ENCODE data around the gene PCDHGA6. TPM values are rescaled to one million over a fixed set of nuclear protein-coding genes. Genes with fewer than 3 reads are reported as not detected.

PCDHGA6 gene
- total RNA-seq, 1 experiment from 2014 or later, result 0.12 TPM

GRCh38 chr5:141407790-141408505, 34.3 kb downstream of the PCDHGA6 start, which contains the start of gene PCDHGB6:
PCDHGB6 (plus strand) TSS chr5:141408021; CDS start chr5:141408203, 182 bp downstream.

GRCh38 chr5:141412854-141413539, 39.3 kb downstream of the PCDHGA6 start, which contains the start of gene PCDHGA10:
PCDHGA10 (plus strand) TSS chr5:141412987; CDS start chr5:141413176, 189 bp downstream.

GRCh38 chr5:141417494-141418172, 43.9 kb downstream of the PCDHGA6 start, which contains the start of gene PCDHGB7:
PCDHGB7 (plus strand) TSS chr5:141417677; CDS start chr5:141417860, 183 bp downstream.

GRCh38 chr5:141420855-141421488, 47.3 kb downstream of the PCDHGA6 start, which contains the start of gene PCDHGA11:
PCDHGA11 (plus strand) TSS chr5:141421051; CDS start chr5:141421228, 177 bp downstream.

Other genes starting within 250 kb of the PCDHGA6 start
- gene PCDHB5, start 238.7 kb upstream of the PCDHGA6 start, total RNA-seq (2022; extraction: Qiagen RNA extraction), result 1.1 to 1.6 TPM (median 1.4 TPM) in 5 replicates
- gene PCDHB6, start 223.8 kb upstream of the PCDHGA6 start, total RNA-seq (2022; extraction: Qiagen RNA extraction), result 0.74 to 1.2 TPM (median 0.88 TPM) in 5 replicates
- gene PCDHB7, start 201.2 kb upstream of the PCDHGA6 start, total RNA-seq (2022; extraction: Qiagen RNA extraction), result 0.02 TPM in 1 of 5 replicates, not detected in the others
- 0.15 to 0.41 TPM (median 0.29 TPM) in 5 replicates for gene PCDHB8, start 196.1 kb upstream of the PCDHGA6 start, total RNA-seq (2022; extraction: Qiagen RNA extraction)
- gene PCDHB16, start 191.5 kb upstream of the PCDHGA6 start, total RNA-seq (2022; extraction: Qiagen RNA extraction), result 0.05 to 0.15 TPM (median 0.09 TPM) in 5 replicates
- 0.02 to 0.07 TPM in 2 of 5 replicates, not detected in the others for gene PCDHB9, start 186.7 kb upstream of the PCDHGA6 start, total RNA-seq (2022; extraction: Qiagen RNA extraction)
- gene PCDHB10, start 181.5 kb upstream of the PCDHGA6 start, total RNA-seq (2022; extraction: Qiagen RNA extraction), result 0.06 to 0.08 TPM (median 0.07 TPM) in 3 of 5 replicates, not detected in the others
- 0.07 to 0.08 TPM (median 0.07 TPM) in 4 of 5 replicates, not detected in the other for gene PCDHB11, start 174.3 kb upstream of the PCDHGA6 start, total RNA-seq (2022; extraction: Qiagen RNA extraction)
- gene PCDHB12, start 165.2 kb upstream of the PCDHGA6 start, total RNA-seq (2022; extraction: Qiagen RNA extraction), result 0.03 to 0.05 TPM in 2 of 5 replicates, not detected in the others
- gene PCDHB13, start 160.0 kb upstream of the PCDHGA6 start, total RNA-seq (2022; extraction: Qiagen RNA extraction), result 0.04 to 0.09 TPM (median 0.07 TPM) in 5 replicates
- 0.01 to 0.09 TPM (median 0.06 TPM) in 5 replicates for gene PCDHB14, start 150.5 kb upstream of the PCDHGA6 start, total RNA-seq (2022; extraction: Qiagen RNA extraction)
- 0.05 to 0.16 TPM (median 0.05 TPM) in 5 replicates for gene PCDHB15, start 128.5 kb upstream of the PCDHGA6 start, total RNA-seq (2022; extraction: Qiagen RNA extraction)
- not detected in 5 replicates for gene SLC25A2, start 69.8 kb upstream of the PCDHGA6 start, total RNA-seq (2022; extraction: Qiagen RNA extraction)
- 61.8 to 74.9 TPM (median 70.3 TPM) in 5 replicates for gene TAF7, start 53.1 kb upstream of the PCDHGA6 start, total RNA-seq (2022; extraction: Qiagen RNA extraction)
- 0.22 to 0.32 TPM (median 0.26 TPM) in 5 replicates for gene PCDHGA1, start 43.4 kb upstream of the PCDHGA6 start, total RNA-seq (2022; extraction: Qiagen RNA extraction)
- gene PCDHGA2, start 35.1 kb upstream of the PCDHGA6 start, total RNA-seq (2022; extraction: Qiagen RNA extraction), result 0.46 to 0.83 TPM (median 0.69 TPM) in 5 replicates
- 0.02 to 0.05 TPM (median 0.03 TPM) in 4 of 5 replicates, not detected in the other for gene PCDHGA3, start 30.1 kb upstream of the PCDHGA6 start, total RNA-seq (2022; extraction: Qiagen RNA extraction)
- 1.5 to 2.2 TPM (median 1.8 TPM) in 5 replicates for gene PCDHGB1, start 23.8 kb upstream of the PCDHGA6 start, total RNA-seq (2022; extraction: Qiagen RNA extraction)
- 0.08 to 0.21 TPM (median 0.14 TPM) in 5 replicates for gene PCDHGA4, start 18.9 kb upstream of the PCDHGA6 start, total RNA-seq (2022; extraction: Qiagen RNA extraction)
- gene PCDHGB2, start 13.9 kb upstream of the PCDHGA6 start, total RNA-seq (2022; extraction: Qiagen RNA extraction), result 0.05 to 0.16 TPM (median 0.11 TPM) in 5 replicates
- 0.09 to 0.21 TPM (median 0.15 TPM) in 5 replicates for gene PCDHGA5, start 9.7 kb upstream of the PCDHGA6 start, total RNA-seq (2022; extraction: Qiagen RNA extraction)
- 0.09 to 0.43 TPM (median 0.21 TPM) in 5 replicates for gene PCDHGB3, start 3.6 kb upstream of the PCDHGA6 start, total RNA-seq (2022; extraction: Qiagen RNA extraction)
- 0.73 to 1.1 TPM (median 0.95 TPM) in 5 replicates for gene PCDHGA7, start 8.9 kb downstream of the PCDHGA6 start, total RNA-seq (2022; extraction: Qiagen RNA extraction)
- 0.50 to 1.2 TPM (median 0.97 TPM) in 5 replicates for gene PCDHGB4, start 13.8 kb downstream of the PCDHGA6 start, total RNA-seq (2022; extraction: Qiagen RNA extraction)
- gene PCDHGA8, start 18.7 kb downstream of the PCDHGA6 start, total RNA-seq (2022; extraction: Qiagen RNA extraction), result 0.03 to 0.05 TPM (median 0.04 TPM) in 3 of 5 replicates, not detected in the others
- gene PCDHGB5, start 24.1 kb downstream of the PCDHGA6 start, total RNA-seq (2022; extraction: Qiagen RNA extraction), result 2.0 to 2.7 TPM (median 2.5 TPM) in 5 replicates
- 0.04 to 0.07 TPM (median 0.05 TPM) in 4 of 5 replicates, not detected in the other for gene PCDHGA9, start 28.9 kb downstream of the PCDHGA6 start, total RNA-seq (2022; extraction: Qiagen RNA extraction)
- 0.08 to 0.15 TPM (median 0.13 TPM) in 5 replicates for gene PCDHGB6, start 34.1 kb downstream of the PCDHGA6 start, total RNA-seq (2022; extraction: Qiagen RNA extraction)
- 0.02 TPM in 2 of 5 replicates, not detected in the others for gene PCDHGA10, start 39.1 kb downstream of the PCDHGA6 start, total RNA-seq (2022; extraction: Qiagen RNA extraction)
- gene PCDHGB7, start 43.8 kb downstream of the PCDHGA6 start, total RNA-seq (2022; extraction: Qiagen RNA extraction), result 0.02 to 0.11 TPM (median 0.07 TPM) in 5 replicates
- gene PCDHGA11, start 47.2 kb downstream of the PCDHGA6 start, total RNA-seq (2022; extraction: Qiagen RNA extraction), result 0.02 to 0.03 TPM in 2 of 5 replicates, not detected in the others
- gene PCDHGA12, start 56.6 kb downstream of the PCDHGA6 start, total RNA-seq (2022; extraction: Qiagen RNA extraction), result not detected in 5 replicates
- 6.1 to 7.2 TPM (median 6.6 TPM) in 5 replicates for gene PCDHGC3, start 102.1 kb downstream of the PCDHGA6 start, total RNA-seq (2022; extraction: Qiagen RNA extraction)
- gene PCDHGC4, start 111.1 kb downstream of the PCDHGA6 start, total RNA-seq (2022; extraction: Qiagen RNA extraction), result not detected in 5 replicates
- gene PCDHGC5, start 115.2 kb downstream of the PCDHGA6 start, total RNA-seq (2022; extraction: Qiagen RNA extraction), result 0.03 TPM in 1 of 5 replicates, not detected in the others
- gene DIAPH1, start 245.1 kb downstream of the PCDHGA6 start, total RNA-seq (2022; extraction: Qiagen RNA extraction), result 92.7 to 102 TPM (median 96.0 TPM) in 5 replicates

Data from A549 treated with dexamethasone at 1 μM for 4 hours (cell line).